ENCODE results near the gene NSUN2. TPM values are rescaled to one million over a fixed set of nuclear protein-coding genes. Genes with fewer than 3 reads are reported as not detected.

Gene NSUN2
- total and polyA plus RNA-seq, 2 donors (not counting 3 experiments of a cell fraction or from before 2014, with no cell fraction given), result 53.7 to 73.0 TPM

DNA sequence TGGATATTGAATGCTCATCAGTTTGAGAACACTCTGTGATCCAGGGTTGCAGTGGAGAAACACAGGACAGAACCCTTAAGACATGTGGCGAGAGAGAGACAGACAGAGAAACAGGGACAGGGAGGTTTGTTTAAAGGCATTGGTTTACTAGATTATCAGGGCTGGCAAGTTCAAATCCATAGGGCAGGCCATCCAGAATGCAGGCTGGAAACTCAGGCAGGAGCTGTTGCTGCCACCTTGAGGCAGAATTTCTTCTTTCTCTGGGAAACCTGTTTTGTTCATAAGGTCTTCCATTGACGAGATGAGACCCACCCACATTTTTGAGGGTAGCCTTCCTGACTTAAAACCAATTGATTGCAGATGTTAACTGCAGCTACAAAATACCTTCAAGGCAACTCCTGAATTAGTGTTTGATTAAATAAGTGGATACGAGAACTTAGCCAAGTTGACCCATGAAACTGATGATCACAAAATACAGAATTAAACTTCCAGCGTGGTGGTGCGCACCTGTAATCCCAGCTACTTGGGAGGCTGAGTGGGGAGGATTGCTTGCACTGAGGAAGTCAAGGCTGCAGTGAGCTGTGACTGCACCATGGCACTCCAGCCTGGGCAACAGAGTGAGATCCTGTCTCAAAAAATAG, 55.9 kb downstream of the NSUN2 start:
- DNase-seq (ENCODE audit: low read depth, low spot score), result peak; percentile 72
- Histone ChIP-seq H2AFZ (ENCODE audit: low read depth, low read length) (no peak overlapping the region), H3K79me2 (ENCODE audit: control insufficient read depth, insufficient read depth, low read length) (no peaks in the 10 kb centered on the region), H3K4me2 (ENCODE audit: insufficient read depth, low read length) (peak overlapping the region; percentile 20), H3K4me1 (ENCODE audit: control insufficient read depth, extremely low read depth, insufficient read depth, low read length) (peaks cover 8% of the 10 kb centered on the region), H3K4me3 (replicated peaks in 1 of 3; ENCODE audit: insufficient read depth in 1 of 3, low read depth in 1 of 3, low read length in 3 of 3) (no peak overlapping the region), H3K9me3 (replicated peaks; ENCODE audit: control insufficient read depth, insufficient read depth, low read length) (no peaks in the 10 kb centered on the region), H3K9ac (replicated peaks; ENCODE audit: extremely low read depth, insufficient read depth, low read length) (no peak overlapping the region), H3K9me1 (replicated peaks; ENCODE audit: control insufficient read depth, extremely low read depth, insufficient read depth, low read length) (no peaks in the 10 kb centered on the region), H3K27me3 (ENCODE audit: control insufficient read depth in 2 of 2, insufficient read depth in 2 of 2, low read length in 2 of 2) (peaks cover 18% of the 10 kb centered on the region in 2 experiments), H4K20me1 (replicated peaks; ENCODE audit: control insufficient read depth, extremely low read depth, insufficient read depth, low read length) (no peaks in the 10 kb centered on the region), H3K36me3 (ENCODE audit: control insufficient read depth in 2 of 2, extremely low read depth in 1 of 2, insufficient read depth in 2 of 2, low read length in 2 of 2) (no peaks in the 10 kb centered on the region), H3K27ac (ENCODE audit: insufficient read depth, low read depth, low read length) (no peak overlapping the region)
- dilution Hi-C loops (cut with MboI; ENCODE audit: extremely low pct_ligation_motif_present, low sequenced_read_pairs) (no loop called here), intact Hi-C loops (cut with micrococcal nuclease) (loop anchor here (1.0 to 2.0 kb wide), 3 partner anchors 142 to 1085 kb away; no protein-coding TSS in a partner anchor)
- no TSS peak for BruUV-seq (replicated peaks)
- CTCF ChIA-PET, result interaction anchor here (0.6 to 2.2 kb wide), 12 partner anchors 8 to 1085 kb away, joined by 3 to 14 read pairs (median 4); no protein-coding TSS in a partner anchor
- peak; percentile 91 for FAIRE-seq
- TF ChIP-seq JUN (IDR thresholded peaks at IDR 0.05; ENCODE audit: borderline replicate concordance, insufficient read depth, insufficient read length, low read depth), result no peak
- TF ChIP-seq, protein P1, sequence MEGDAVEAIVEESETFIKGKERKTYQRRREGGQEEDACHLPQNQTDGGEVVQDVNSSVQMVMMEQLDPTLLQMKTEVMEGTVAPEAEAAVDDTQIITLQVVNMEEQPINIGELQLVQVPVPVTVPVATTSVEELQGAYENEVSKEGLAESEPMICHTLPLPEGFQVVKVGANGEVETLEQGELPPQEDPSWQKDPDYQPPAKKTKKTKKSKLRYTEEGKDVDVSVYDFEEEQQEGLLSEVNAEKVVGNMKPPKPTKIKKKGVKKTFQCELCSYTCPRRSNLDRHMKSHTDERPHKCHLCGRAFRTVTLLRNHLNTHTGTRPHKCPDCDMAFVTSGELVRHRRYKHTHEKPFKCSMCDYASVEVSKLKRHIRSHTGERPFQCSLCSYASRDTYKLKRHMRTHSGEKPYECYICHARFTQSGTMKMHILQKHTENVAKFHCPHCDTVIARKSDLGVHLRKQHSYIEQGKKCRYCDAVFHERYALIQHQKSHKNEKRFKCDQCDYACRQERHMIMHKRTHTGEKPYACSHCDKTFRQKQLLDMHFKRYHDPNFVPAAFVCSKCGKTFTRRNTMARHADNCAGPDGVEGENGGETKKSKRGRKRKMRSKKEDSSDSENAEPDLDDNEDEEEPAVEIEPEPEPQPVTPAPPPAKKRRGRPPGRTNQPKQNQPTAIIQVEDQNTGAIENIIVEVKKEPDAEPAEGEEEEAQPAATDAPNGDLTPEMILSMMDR (IDR thresholded peaks at IDR 0.05; ENCODE audit: extremely low read depth in 1 of 2, insufficient read depth in 1 of 2, low read depth in 1 of 2, low read length in 2 of 2), result peak; percentile 66 to 71
- POLR2A ChIA-PET, result no interaction called here

GRCh38 chr5:6574537-6575245, 58.2 kb downstream of the NSUN2 start:
- no TSS peak for BruUV-seq (replicated peaks)
- Histone ChIP-seq H2AFZ (ENCODE audit: low read depth, low read length) (no peak overlapping the region), H3K27ac (ENCODE audit: insufficient read depth, low read depth, low read length) (no peak overlapping the region), H3K9me3 (replicated peaks; ENCODE audit: control insufficient read depth, insufficient read depth, low read length) (no peaks in the 10 kb centered on the region), H3K79me2 (ENCODE audit: control insufficient read depth, insufficient read depth, low read length) (no peaks in the 10 kb centered on the region), H4K20me1 (replicated peaks; ENCODE audit: control insufficient read depth, extremely low read depth, insufficient read depth, low read length) (no peaks in the 10 kb centered on the region), H3K36me3 (ENCODE audit: control insufficient read depth in 2 of 2, extremely low read depth in 1 of 2, insufficient read depth in 2 of 2, low read length in 2 of 2) (no peaks in the 10 kb centered on the region), H3K9ac (replicated peaks; ENCODE audit: extremely low read depth, insufficient read depth, low read length) (no peak overlapping the region), H3K4me1 (ENCODE audit: control insufficient read depth, extremely low read depth, insufficient read depth, low read length) (peaks cover 8% of the 10 kb centered on the region), H3K4me3 (replicated peaks in 1 of 3; ENCODE audit: insufficient read depth in 1 of 3, low read depth in 1 of 3, low read length in 3 of 3) (no peak overlapping the region), H3K4me2 (ENCODE audit: insufficient read depth, low read length) (no peak overlapping the region), H3K27me3 (ENCODE audit: control insufficient read depth in 2 of 2, insufficient read depth in 2 of 2, low read length in 2 of 2) (peaks cover 0 to 4% of the 10 kb centered on the region in 2 experiments), H3K9me1 (replicated peaks; ENCODE audit: control insufficient read depth, extremely low read depth, insufficient read depth, low read length) (no peaks in the 10 kb centered on the region)
- dilution Hi-C loops (cut with MboI; ENCODE audit: extremely low pct_ligation_motif_present, low sequenced_read_pairs) (no loop called here), intact Hi-C loops (cut with micrococcal nuclease) (no loop called here)
- no peak for FAIRE-seq
- DNase-seq (ENCODE audit: low read depth, low spot score), result no peak
- POLR2A ChIA-PET, result no interaction called here
- CTCF ChIA-PET, result interaction anchor here (1.4 kb wide), 1 partner anchor 19 kb away, joined by 5 read pairs; no protein-coding TSS in a partner anchor
- TF ChIP-seq POLR2AphosphoS5 (IDR thresholded peaks at IDR 0.05; ENCODE audit: insufficient read depth, low read depth, low read length) (no peak), GATA2 (IDR thresholded peaks at IDR 0.05; ENCODE audit: insufficient read depth, insufficient read length, low read depth, low read length) (no peak), JUN (IDR thresholded peaks at IDR 0.05; ENCODE audit: borderline replicate concordance, insufficient read depth, insufficient read length, low read depth) (no peak), FOS (IDR thresholded peaks at IDR 0.05; ENCODE audit: borderline replicate concordance, insufficient read depth, low read length) (no peak), MYC (IDR thresholded peaks at IDR 0.05; ENCODE audit: low read depth, low read length) (no peak), EZH2 (IDR thresholded peaks at IDR 0.05; ENCODE audit: borderline replicate concordance, low read depth, low read length, severe bottlenecking) (no peak), POLR2A (IDR thresholded peaks at IDR 0.05; ENCODE audit: low read depth, low read length) (no peak)
